ENCODE measurements around the gene MACROD2.
"Not testable (repeated sequence)": the region's sequence is repeated elsewhere in the genome, so short reads cannot be mapped to it uniquely, and the experiment has no call there.

MACROD2 gene

DNA sequence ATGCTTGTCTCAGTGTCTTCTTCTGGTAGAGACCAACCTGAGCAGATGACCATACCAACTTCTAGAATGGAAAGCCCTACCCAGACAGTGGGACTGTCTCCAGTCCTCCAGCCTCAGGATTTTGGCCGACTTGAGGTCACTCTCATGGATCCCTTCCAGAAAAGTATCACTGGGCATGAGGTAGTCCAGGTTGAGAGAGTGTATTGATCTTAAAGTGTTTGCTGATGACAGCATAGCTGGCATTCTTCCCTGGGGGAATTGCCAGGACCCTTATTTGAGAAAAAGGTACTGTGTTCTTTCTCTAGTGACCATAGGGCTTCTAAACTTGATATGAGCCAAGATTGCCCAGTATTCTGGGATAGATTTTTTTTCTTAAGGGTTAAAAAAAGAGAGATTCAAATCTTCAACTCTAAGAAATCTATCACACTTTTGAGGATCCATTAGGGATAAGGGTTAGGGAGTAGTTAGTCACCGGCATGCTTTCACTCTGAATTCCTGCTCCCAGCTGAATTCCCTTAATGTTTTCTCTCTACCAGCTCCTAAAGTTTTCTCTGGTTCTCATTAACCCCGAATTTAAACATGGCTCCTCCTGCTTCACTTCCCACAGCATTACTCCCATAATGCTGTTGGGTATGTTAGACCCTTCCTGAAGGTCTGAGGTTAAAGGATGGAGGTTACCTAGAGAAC, 415.7 kb downstream of the MACROD2 start:
- no peak for DNase-seq (ENCODE audit: low spot score)

DNA sequence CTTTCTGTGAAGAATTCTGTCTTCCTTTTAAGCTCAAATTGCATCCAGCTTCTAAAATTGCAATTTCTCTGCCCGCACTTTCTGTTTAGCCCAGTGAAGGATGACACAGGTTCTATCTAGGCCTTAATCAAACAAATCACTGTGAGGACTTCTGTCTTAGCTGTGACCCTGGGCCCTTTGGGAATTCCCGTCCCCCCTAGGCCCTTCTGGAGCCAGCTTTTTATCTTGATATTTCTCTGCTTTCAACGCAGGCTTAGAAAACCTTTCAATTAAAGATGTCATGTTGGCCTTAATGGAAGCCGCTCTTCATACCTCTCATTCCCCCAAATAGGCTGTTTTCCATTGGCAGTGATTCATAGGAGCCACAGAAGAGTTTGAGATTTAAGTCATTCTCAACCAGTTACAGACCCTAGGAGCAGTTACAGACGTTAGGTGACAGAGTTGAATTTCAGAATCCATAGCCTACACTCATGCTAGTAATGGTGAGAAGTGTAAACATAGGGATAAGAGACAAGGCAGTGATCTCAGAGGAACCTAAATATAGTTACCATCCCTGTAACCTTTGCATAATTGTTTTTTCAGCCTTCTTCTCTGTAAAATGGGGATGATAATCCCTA, 416.9 kb downstream of the MACROD2 start:
- DNase-seq (ENCODE audit: low spot score): no peak

- DNase-seq (ENCODE audit: low spot score): no peak
These were observed 418.5 kb downstream of the MACROD2 start for GRCh38 chr20:14413835-14414234.

GRCh38 chr20:14414560-14414959, 419.2 kb downstream of the MACROD2 start:
- no peak for DNase-seq (ENCODE audit: low spot score)

GRCh38 chr20:14415467-14415866, 420.2 kb downstream of the MACROD2 start:
- no peak for DNase-seq (ENCODE audit: low spot score)

DNA sequence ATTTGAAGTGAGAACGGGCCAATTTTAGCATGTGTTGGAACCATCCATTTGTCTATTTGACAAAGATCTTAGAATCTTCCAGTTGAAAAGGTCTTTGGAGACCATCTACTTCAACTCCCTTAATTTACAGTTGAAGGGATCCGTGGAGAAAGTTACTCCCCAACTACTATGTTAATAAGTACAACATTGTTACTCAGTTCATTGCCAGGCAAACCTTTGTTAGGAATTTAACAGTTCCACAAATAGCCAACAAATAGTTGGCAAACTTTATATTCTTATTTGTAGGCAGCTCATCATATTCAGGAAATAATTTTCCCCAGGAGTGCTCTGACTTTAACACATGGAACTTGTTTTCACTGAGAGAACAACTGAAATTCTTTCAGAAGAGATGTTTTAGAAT, 423.1 kb downstream of the MACROD2 start:
- no peak for DNase-seq (ENCODE audit: low spot score)

DNA sequence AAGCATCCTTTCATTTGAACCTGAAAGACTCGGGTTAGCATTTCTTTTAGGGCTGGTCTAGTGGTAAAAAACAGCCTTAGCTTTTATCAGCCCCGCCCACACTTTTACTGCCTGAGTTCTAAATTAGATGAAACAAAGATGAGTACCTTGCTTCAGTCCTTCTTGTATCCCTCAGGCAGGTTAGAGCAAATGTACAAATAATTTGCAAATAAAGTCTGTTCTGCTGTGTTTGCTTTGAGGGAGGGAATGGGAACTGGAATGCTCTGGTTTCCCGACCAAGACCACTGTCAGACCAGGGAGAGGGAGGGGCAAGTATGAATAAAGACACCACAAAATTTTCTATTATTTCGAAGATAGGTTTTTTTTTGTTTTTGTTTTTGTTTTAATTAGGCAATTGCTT, 427.6 kb downstream of the MACROD2 start:
- DNase-seq (ENCODE audit: low spot score): no peak

DNA sequence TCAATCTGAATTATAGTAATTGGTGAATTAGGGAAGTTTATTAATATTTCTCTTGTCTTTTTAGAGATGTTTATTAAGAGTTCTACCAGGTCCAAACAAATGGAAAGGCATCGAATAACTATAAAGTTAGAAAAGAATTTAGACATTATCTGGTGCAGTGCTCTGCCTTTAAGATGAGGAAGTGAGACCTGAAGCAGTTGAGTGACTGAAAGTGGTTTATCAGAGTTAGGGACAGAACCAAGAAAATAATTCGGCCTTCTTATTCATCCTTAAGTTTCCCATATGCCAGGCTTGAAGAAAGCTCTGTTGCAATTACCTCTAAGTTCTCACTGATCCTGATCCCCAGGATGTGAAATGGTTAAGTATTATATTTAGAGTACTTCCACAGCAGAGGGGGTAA, 436.3 kb downstream of the MACROD2 start:
- DNase-seq (ENCODE audit: low spot score): no peak

DNA sequence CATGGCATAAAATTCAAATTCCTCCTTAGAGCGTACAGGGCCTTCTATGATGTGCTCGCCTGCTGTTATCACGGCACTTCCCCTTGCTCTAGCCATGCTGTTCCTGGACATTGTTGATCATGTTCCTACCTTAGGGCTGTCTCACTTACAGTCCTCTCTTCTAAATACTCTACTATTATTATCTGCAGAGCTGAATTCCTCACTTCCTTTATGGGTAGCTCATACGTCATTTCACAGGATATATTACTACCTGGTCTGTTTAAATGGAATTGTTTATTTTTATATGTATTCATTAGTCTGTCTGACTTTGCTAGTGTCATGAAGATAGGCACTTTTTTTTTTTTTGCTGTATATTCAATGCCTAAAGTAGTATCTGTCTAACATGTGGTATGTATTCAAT, 436.8 kb downstream of the MACROD2 start:
- DNase-seq (ENCODE audit: low spot score): no peak

GRCh38 chr20:14432597-14432996, 437.3 kb downstream of the MACROD2 start:
- DNase-seq (ENCODE audit: low spot score): no peak

GRCh38 chr20:14434384-14435136, 439.2 kb downstream of the MACROD2 start:
- no peak for DNase-seq (ENCODE audit: low spot score)

DNA sequence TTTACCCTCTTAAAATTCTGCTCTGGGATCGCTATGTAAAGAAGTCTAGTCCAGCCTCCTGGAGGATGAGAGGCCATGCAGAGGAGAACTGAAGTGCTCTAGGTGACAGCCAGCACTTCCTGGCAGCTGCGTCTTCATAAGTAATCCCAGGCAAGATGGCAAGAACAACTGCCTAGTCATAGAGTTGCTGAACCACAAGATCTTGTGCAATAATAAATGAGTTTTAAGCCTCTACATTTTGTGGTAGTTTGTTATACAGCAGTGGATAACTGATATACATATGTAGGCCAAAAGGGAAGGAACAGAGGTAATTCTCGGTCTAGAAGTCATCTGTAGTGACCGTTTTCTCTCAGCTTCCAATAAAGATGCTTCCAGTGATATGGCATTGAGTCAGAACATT, 445.9 kb downstream of the MACROD2 start:
- DNase-seq (ENCODE audit: low spot score): no peak

- no peak for DNase-seq (ENCODE audit: low spot score)
These were observed 448.8 kb downstream of the MACROD2 start for GRCh38 chr20:14444106-14444505.

DNA sequence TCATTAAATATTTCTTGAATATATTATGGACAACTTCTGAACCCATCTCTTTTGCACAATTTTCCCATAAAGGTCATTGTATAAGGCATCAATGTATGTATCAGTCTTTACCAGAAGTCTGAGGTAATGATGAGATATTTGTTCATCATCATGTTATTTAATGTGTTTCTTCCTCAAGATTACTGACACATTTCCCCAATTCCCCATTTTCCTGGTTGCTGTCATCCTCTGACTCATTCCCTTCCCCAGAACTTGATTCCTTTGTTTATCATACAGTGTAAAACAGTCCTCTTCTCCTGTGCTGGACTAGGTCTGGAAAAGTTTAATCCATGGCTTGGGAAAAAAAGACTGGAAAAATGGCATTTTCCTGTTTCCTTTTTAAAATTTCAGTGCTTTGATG, 450.0 kb downstream of the MACROD2 start:
- DNase-seq (ENCODE audit: low spot score): no peak

- DNase-seq (ENCODE audit: low spot score): no peak
These were observed 450.6 kb downstream of the MACROD2 start for GRCh38 chr20:14445902-14446301.

GRCh38 chr20:14446446-14446845, 451.1 kb downstream of the MACROD2 start:
- DNase-seq (ENCODE audit: low spot score): no peak

GRCh38 chr20:14449323-14449722, 454.0 kb downstream of the MACROD2 start:
- no peak for DNase-seq (ENCODE audit: low spot score)

DNA sequence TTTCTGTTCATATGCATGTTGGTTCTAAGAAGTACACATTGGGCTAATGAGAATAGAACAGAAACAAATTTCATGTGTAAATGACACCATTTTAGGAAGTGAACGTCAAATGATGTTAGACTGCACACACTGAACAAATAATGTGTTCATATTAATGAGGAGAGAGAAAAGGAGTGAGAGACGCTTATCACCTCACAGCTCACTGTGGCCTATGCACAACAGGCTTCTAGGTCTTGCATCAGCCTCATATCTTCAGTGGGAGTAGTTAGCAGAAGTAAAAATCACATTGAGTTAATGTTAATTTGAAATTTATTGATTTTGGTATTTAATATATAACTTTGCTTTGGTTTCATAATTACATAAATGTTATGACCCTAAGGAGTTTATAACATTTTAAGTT, 454.9 kb downstream of the MACROD2 start:
- DNase-seq (ENCODE audit: low spot score): no peak

DNA sequence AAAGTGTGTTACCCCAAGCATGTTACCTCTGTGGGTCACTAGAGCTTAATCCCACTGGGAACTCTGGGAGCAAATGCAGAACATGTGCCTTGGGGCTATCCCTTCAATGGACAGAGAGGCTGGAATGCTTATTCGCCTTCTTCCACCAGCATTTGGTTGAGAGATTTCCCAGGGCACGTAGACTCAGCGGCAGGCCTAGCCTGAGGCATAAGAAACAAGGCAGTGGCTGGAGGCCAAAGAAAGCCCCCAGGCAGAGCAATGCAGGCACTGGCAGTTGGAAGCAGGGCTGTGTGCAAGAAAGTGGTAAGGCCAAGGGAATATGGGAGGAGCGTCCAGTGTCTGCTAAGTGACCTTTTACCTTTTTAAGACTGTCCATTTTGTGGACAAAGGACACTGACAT, 456.1 kb downstream of the MACROD2 start:
- DNase-seq (ENCODE audit: low spot score): no peak

- no peak for DNase-seq (ENCODE audit: low spot score)
These were observed 457.9 kb downstream of the MACROD2 start for GRCh38 chr20:14453259-14453658.

- no peak for DNase-seq (ENCODE audit: low spot score)
These were observed 459.0 kb downstream of the MACROD2 start for GRCh38 chr20:14454296-14454695.

DNA sequence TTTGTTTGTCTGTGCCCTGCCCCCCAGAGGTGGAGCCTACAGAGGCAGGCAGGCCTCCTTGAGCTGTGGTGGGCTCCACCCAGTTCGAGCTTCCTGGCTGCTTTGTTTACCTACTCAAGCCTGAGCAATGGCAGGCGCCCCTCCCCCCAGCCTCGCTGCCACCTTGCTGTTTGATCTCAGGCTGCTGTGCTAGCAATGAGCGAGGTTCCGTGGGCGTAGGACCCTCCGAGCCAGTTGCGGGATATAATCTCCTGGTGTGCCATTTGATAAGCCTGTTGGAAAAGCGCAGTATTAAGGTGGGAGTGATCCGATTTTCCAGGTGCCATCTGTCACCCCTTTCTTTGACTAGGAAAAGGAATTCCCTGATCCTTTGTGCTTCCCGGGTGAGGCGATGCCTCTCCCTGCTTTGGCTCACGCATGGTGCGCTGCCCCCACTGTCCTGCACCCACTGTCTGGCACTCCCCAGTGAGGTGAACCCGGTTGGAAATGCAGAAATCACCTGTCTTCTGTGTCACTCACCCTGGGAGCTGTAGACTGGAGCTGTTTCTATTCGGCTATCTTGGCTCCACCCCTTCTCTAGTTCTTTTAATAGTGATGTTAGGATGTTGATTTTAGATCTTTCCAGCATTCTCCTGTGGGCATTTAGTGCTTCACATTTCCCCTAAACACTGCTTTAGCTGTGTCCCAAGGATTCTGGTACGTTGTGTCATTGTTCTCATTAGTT, 471.9 kb downstream of the MACROD2 start:
- not testable (repeated sequence) for DNase-seq (ENCODE audit: low spot score)
